Activated CD4-positive, alpha-beta T cell treated with anti-CD3 and anti-CD28 coated beads, Interleukin-2, amount 10 ng/mL, durations not matched to agents 24 days and 14 days (primary cell): ENCODE measurements around the gene TACO1. TPM values are rescaled to one million over a fixed set of nuclear protein-coding genes. Genes with fewer than 3 reads are reported as not detected.

Experiments
- DNase-seq: peaks from one replicate; pipeline ENCODE4 v3.0.0; 2022
- H3K27ac Mint-ChIP-seq: one replicate; pipeline ENCODE4 v1.8.0; 2022; ENCODE audit warnings: mild to moderate bottlenecking, mixed read lengths
- H3K27me3 Mint-ChIP-seq: one replicate; pipeline ENCODE4 v1.8.0; 2022; ENCODE audit warnings: mixed read lengths
- H3K36me3 Mint-ChIP-seq: one replicate; pipeline ENCODE4 v1.8.0; 2022; ENCODE audit warnings: low read depth, mild to moderate bottlenecking, mixed read lengths
- H3K4me1 Mint-ChIP-seq: one replicate; pipeline ENCODE4 v1.8.0; 2021; ENCODE audit warnings: mixed read lengths
- H3K4me3 Mint-ChIP-seq: one replicate; pipeline ENCODE4 v1.8.0; 2022; ENCODE audit warnings: mild to moderate bottlenecking, moderate library complexity, mixed read lengths
- H3K9me3 Mint-ChIP-seq: one replicate; pipeline ENCODE4 v1.8.0; 2021; ENCODE audit warnings: mixed read lengths
- intact Hi-C: fragments of 100-400 bp; cut with micrococcal nuclease; formaldehyde crosslinking; loops from one replicate; pipeline ENCODE4 v1.15.1; 2023
- total RNA-seq: library from RNA; stranded (reverse); gene quantifications from 2 replicates; pipeline ENCODE4 v1.2.3, GENCODE V29; 2022

The TACO1 gene
- 27.4 and 27.9 TPM in 2 replicates for total RNA-seq

- peak within 1 kb of the TSS; percentile 91 for H3K4me3 Mint-ChIP-seq
- intact Hi-C loops: loop anchor here (1.0 kb wide), 2 partner anchors 11 to 51 kb away; partner anchors contain the start of gene DCAF7
- H3K27ac Mint-ChIP-seq: peak within 1 kb of the TSS; percentile 90
- H3K27me3 Mint-ChIP-seq: no peaks in the 10 kb centered on the region
- no peaks in the 10 kb centered on the region for H3K9me3 Mint-ChIP-seq
- H3K36me3 Mint-ChIP-seq: peaks cover 19% of the 10 kb centered on the region
- H3K4me1 Mint-ChIP-seq: peaks cover 17% of the 10 kb centered on the region
- DNase-seq: peak; percentile 94
These were observed at the start of gene TACO1 for GRCh38 chr17:63600569-63601438. TACO1 (plus strand) TSS chr17:63600895; CDS start chr17:63601084, 189 bp downstream.

- intact Hi-C loops: loop anchor here (5.0 kb wide), 3 partner anchors 105 to 290 kb away; partner anchors contain the start of genes CYB561, FTSJ3, PSMC5 and SMARCD2
- Mint-ChIP-seq H3K27me3 (no peaks in the 10 kb centered on the region), H3K4me1 (peaks cover 45% of the 10 kb centered on the region), H3K36me3 (peaks cover 37% of the 10 kb centered on the region), H3K9me3 (no peaks in the 10 kb centered on the region), H3K4me3 (peak overlapping the region; percentile 87), H3K27ac (no peak overlapping the region)
- DNase-seq: no peak
These were observed 48.5 kb upstream of the TACO1 start for GRCh38 chr17:63552211-63552610.

GRCh38 chr17:63555500-63556156, 45.1 kb upstream of the TACO1 start:
- Mint-ChIP-seq H3K27ac (no peak overlapping the region), H3K4me3 (no peak overlapping the region), H3K36me3 (peaks cover 41% of the 10 kb centered on the region), H3K9me3 (no peaks in the 10 kb centered on the region), H3K27me3 (no peaks in the 10 kb centered on the region), H3K4me1 (peaks cover 46% of the 10 kb centered on the region)
- intact Hi-C loops: no loop called here
- no peak for DNase-seq

GRCh38 chr17:63557416-63557815, 43.3 kb upstream of the TACO1 start:
- H3K27ac Mint-ChIP-seq: peak overlapping the region; percentile 10
- H3K4me1 Mint-ChIP-seq: peaks cover 40% of the 10 kb centered on the region
- no peak for DNase-seq
- intact Hi-C loops: no loop called here
- H3K9me3 Mint-ChIP-seq: no peaks in the 10 kb centered on the region
- peaks cover 37% of the 10 kb centered on the region for H3K36me3 Mint-ChIP-seq
- no peak overlapping the region for H3K4me3 Mint-ChIP-seq
- no peaks in the 10 kb centered on the region for H3K27me3 Mint-ChIP-seq

- DNase-seq: no peak
- Mint-ChIP-seq H3K36me3 (peaks cover 36% of the 10 kb centered on the region), H3K27ac (no peak overlapping the region), H3K4me1 (peaks cover 36% of the 10 kb centered on the region), H3K9me3 (no peaks in the 10 kb centered on the region), H3K27me3 (no peaks in the 10 kb centered on the region), H3K4me3 (no peak overlapping the region)
- intact Hi-C loops: no loop called here
These were observed 42.3 kb upstream of the TACO1 start for GRCh38 chr17:63558441-63558840.

DNA sequence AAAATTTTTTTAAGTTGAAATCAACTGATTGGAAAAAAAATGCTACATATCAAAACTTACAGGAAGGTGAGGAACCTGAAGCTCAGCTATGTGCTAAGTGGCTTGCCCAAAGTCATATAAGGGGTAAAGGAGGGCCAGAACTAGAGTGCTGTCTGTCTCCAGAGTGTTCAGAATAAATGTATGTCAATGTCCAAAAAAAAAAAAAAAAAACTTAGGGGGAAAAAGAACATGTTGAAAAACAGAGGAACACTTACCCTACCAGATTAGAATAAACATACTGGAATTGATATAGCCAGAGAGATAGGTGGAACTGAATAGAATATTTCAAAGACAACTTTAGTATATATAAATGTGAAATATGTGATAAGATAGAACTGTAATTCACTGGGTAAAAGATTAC, 38.9 kb upstream of the TACO1 start:
- Mint-ChIP-seq H3K27ac (no peak overlapping the region), H3K4me1 (peaks cover 22% of the 10 kb centered on the region), H3K27me3 (no peaks in the 10 kb centered on the region), H3K9me3 (no peaks in the 10 kb centered on the region), H3K36me3 (peaks cover 14% of the 10 kb centered on the region), H3K4me3 (no peak overlapping the region)
- no peak for DNase-seq
- intact Hi-C loops: no loop called here

- H3K27me3 Mint-ChIP-seq: no peaks in the 10 kb centered on the region
- no peak overlapping the region for H3K27ac Mint-ChIP-seq
- DNase-seq: no peak
- H3K9me3 Mint-ChIP-seq: no peaks in the 10 kb centered on the region
- H3K4me3 Mint-ChIP-seq: no peak overlapping the region
- peaks cover 3% of the 10 kb centered on the region for H3K36me3 Mint-ChIP-seq
- H3K4me1 Mint-ChIP-seq: peaks cover 17% of the 10 kb centered on the region
- intact Hi-C loops: no loop called here
These were observed 37.4 kb upstream of the TACO1 start for GRCh38 chr17:63563339-63563738.

- Mint-ChIP-seq H3K4me3 (no peak overlapping the region), H3K9me3 (no peaks in the 10 kb centered on the region), H3K36me3 (peaks cover 7% of the 10 kb centered on the region), H3K27me3 (no peaks in the 10 kb centered on the region), H3K27ac (no peak overlapping the region), H3K4me1 (peaks cover 17% of the 10 kb centered on the region)
- intact Hi-C loops: no loop called here
- DNase-seq: no peak
These were observed 36.1 kb upstream of the TACO1 start for GRCh38 chr17:63564562-63564961.

GRCh38 chr17:63567229-63567628, 33.5 kb upstream of the TACO1 start:
- H3K36me3 Mint-ChIP-seq: peaks cover 10% of the 10 kb centered on the region
- intact Hi-C loops: no loop called here
- no peak overlapping the region for H3K27ac Mint-ChIP-seq
- DNase-seq: no peak
- no peaks in the 10 kb centered on the region for H3K27me3 Mint-ChIP-seq
- peaks cover 18% of the 10 kb centered on the region for H3K4me1 Mint-ChIP-seq
- no peak overlapping the region for H3K4me3 Mint-ChIP-seq
- H3K9me3 Mint-ChIP-seq: no peaks in the 10 kb centered on the region

DNA sequence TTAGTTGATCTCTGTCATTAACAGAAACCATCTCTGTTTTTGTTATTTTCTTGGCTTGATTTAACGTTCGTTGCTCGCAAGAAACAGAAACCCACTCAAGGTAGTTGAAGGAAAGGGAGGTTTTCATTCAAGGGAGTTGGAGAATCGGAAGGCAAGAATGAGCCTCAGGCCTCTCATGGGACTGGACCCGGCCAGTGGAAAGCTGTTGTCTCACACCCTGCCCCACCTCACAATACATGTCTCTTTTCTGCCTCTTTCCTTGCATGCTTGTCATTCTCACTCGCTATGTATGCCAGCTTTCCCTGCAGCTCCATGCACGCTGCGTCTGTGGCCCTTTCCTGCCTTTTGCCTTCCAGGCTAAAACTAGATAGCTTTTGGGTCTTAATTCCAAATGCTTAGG, 32.1 kb upstream of the TACO1 start:
- Mint-ChIP-seq H3K27me3 (no peaks in the 10 kb centered on the region), H3K4me1 (peaks cover 16% of the 10 kb centered on the region), H3K27ac (no peak overlapping the region), H3K9me3 (no peaks in the 10 kb centered on the region), H3K36me3 (peaks cover 7% of the 10 kb centered on the region), H3K4me3 (no peak overlapping the region)
- no peak for DNase-seq
- intact Hi-C loops: no loop called here

DNA sequence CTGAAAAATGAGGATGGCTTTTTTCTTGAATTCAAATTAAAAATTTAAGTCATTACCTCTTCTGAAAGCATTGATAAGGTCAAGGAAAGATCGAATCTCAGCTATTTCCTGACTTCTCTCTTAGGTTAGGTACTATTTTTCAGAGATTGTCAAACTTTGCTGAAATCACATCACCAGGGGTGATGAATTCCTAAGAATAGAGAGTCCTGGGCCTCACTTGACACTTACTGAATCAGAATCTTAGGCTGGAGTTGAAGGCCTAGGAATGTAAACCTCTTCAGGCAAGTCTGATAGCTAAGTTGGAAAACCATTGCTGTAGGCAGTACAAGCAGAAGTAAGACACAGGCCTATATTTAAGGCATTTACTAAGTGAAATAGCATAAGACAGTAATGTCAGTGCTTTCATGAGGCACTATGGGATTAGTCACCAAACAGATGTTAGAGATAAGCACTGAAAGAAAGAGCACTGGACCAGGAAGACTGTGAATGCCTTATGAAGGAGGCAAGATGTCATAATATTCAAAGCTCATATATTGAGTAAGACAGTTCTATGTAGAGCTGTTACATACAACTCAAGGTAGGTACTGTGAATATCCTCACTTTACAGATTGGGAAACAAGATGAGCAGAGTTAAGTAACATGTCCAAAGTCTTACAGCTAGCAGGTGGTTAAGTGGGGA, 28.9 kb upstream of the TACO1 start:
- DNase-seq: no peak
- Mint-ChIP-seq H3K27me3 (no peaks in the 10 kb centered on the region), H3K4me3 (no peak overlapping the region), H3K36me3 (peaks cover 15% of the 10 kb centered on the region), H3K9me3 (no peaks in the 10 kb centered on the region), H3K27ac (no peak overlapping the region), H3K4me1 (peaks cover 19% of the 10 kb centered on the region)
- intact Hi-C loops: no loop called here

DNA sequence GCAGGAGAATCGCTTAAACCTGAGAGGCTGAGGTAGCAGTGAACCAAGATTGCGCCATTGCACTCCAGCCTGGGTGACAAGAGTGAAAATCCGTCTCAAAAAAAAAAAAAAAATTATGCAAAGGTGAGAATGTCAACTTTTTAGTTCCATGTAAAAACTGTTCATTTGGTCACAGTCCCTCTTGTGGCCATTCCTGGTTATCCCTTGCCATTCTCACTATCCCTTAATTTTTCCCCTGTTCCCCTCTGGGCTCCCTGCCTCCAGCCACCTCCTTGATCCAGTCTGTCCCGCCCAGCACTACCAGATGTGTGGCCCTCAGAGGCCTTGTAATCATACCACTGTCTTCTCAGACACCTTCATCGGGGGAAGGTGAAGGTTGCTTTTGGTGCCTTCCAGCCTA, 27.1 kb upstream of the TACO1 start:
- H3K27me3 Mint-ChIP-seq: no peaks in the 10 kb centered on the region
- DNase-seq: no peak
- H3K27ac Mint-ChIP-seq: no peak overlapping the region
- H3K9me3 Mint-ChIP-seq: no peaks in the 10 kb centered on the region
- intact Hi-C loops: no loop called here
- H3K4me1 Mint-ChIP-seq: peaks cover 21% of the 10 kb centered on the region
- no peak overlapping the region for H3K4me3 Mint-ChIP-seq
- peaks cover 16% of the 10 kb centered on the region for H3K36me3 Mint-ChIP-seq

GRCh38 chr17:63578027-63578768, 22.5 kb upstream of the TACO1 start:
- Mint-ChIP-seq H3K4me3 (no peak overlapping the region), H3K9me3 (no peaks in the 10 kb centered on the region), H3K36me3 (peaks cover 42% of the 10 kb centered on the region), H3K27ac (peak overlapping the region; percentile 54), H3K27me3 (no peaks in the 10 kb centered on the region), H3K4me1 (peaks cover 10% of the 10 kb centered on the region)
- DNase-seq: no peak
- intact Hi-C loops: no loop called here
